PC-9 (cell line): ENCODE measurements around the gene ACOT4. TPM values are rescaled to one million over a fixed set of nuclear protein-coding genes. Genes with fewer than 3 reads are reported as not detected.
"Not testable (repeated sequence)": the region's sequence is repeated elsewhere in the genome, so short reads cannot be mapped to it uniquely, and the experiment has no call there.

Experiments used
- Bru-seq: library from RNA; stranded (reverse); fragments of 400-500 nt; gene quantifications from one replicate; lab custom pipeline; 2021; lab: Mats Ljungman, UMichigan
- BruChase-seq, 2 experiments: library from RNA; stranded (reverse); fragments of 400-500 nt; gene quantifications; one replicate each; lab custom pipeline; 2021; lab: Mats Ljungman, UMichigan
- BruUV-seq: library from RNA; stranded (reverse); fragments of 400-500 nt; replicated peaks from 2 replicates; lab custom pipeline; 2021; lab: Mats Ljungman, UMichigan
- CTCF ChIA-PET: fragments of 300-600 bp; sonication (Branson Sonifier 250); formaldehyde crosslinking; loops from one replicate; lab custom pipeline; 2022; ENCODE audit warnings: antibody characterized with exemption; lab: Charles Lee
- POLR2A ChIA-PET: fragments of 300-600 bp; sonication (Branson Sonifier 250); formaldehyde crosslinking; loops from one replicate; lab custom pipeline; 2022; ENCODE audit warnings: antibody characterized with exemption; ENCODE audit not compliant: unreplicated experiment; lab: Charles Lee
- DNase-seq, 2 experiments: peaks; one replicate each; pipeline versions ENCODE4 v3.0.0 to v3.0.0-alpha.2; 2015 to 2022; ENCODE audit warnings: mixed read lengths in 1 of 2
- H2AFZ ChIP-seq: fragments of 200-600 bp; sonication (generic); 2 replicates; pipeline ENCODE4 v1.8.1; 2017; ENCODE audit warnings: antibody characterized with exemption
- H3F3A ChIP-seq: fragments of 200-600 bp; sonication (generic); 2 replicates; pipeline ENCODE4 v1.8.1; 2017; ENCODE audit warnings: antibody characterized with exemption, mild to moderate bottlenecking, low read depth; ENCODE audit not compliant: insufficient read depth
- H3K27ac ChIP-seq: fragments of 200-600 bp; sonication (generic); 2 replicates; pipeline ENCODE4 v1.6.1; 2016; ENCODE audit warnings: mixed run types
- H3K27me3 ChIP-seq: fragments of 200-600 bp; sonication (generic); 2 replicates; pipeline ENCODE4 v1.6.1; 2016; ENCODE audit warnings: low read depth, mixed run types; ENCODE audit not compliant: insufficient read depth
- H3K36me3 ChIP-seq: fragments of 200-600 bp; sonication (generic); 2 replicates; pipeline ENCODE4 v1.6.1; 2016; ENCODE audit warnings: low read depth, mixed run types
- H3K4me1 ChIP-seq: fragments of 200-600 bp; sonication (generic); replicated peaks from 2 replicates; pipeline ENCODE4 v1.6.1; 2016; ENCODE audit warnings: mixed run types; ENCODE audit not compliant: insufficient read depth
- H3K4me2 ChIP-seq: fragments of 200-600 bp; sonication (generic); 2 replicates; pipeline ENCODE4 v1.6.1; 2017; ENCODE audit warnings: mixed run types
- H3K4me3 ChIP-seq: fragments of 200-600 bp; sonication (generic); 2 replicates; pipeline ENCODE4 v1.6.1; 2016; ENCODE audit warnings: mixed run types
- H3K79me2 ChIP-seq: fragments of 200-600 bp; sonication (generic); 2 replicates; pipeline ENCODE4 v1.6.1; 2017; ENCODE audit warnings: low read depth, mixed run types
- H3K9me2 ChIP-seq: fragments of 200-600 bp; sonication (generic); 2 replicates; pipeline ENCODE4 v1.8.1; 2017; ENCODE audit warnings: mild to moderate bottlenecking; ENCODE audit not compliant: insufficient read depth
- H3K9me3 ChIP-seq: fragments of 200-600 bp; sonication (generic); 2 replicates; pipeline ENCODE4 v1.8.1; 2016; ENCODE audit warnings: low read depth; ENCODE audit not compliant: insufficient read depth
- H4K20me1 ChIP-seq: fragments of 200-600 bp; sonication (generic); 2 replicates; pipeline ENCODE4 v1.8.1; 2017; ENCODE audit not compliant: insufficient read depth
- CTCF ChIP-seq: fragments of 200-600 bp; sonication (generic); conservative IDR thresholded peaks from 2 replicates; pipeline ENCODE4 v1.6.1; 2017; ENCODE audit warnings: mixed run types, antibody characterized with exemption, mild to moderate bottlenecking, moderate library complexity
- EZH2 ChIP-seq: fragments of 200-600 bp; sonication (generic); IDR thresholded peaks from 2 replicates; pipeline ENCODE4 v1.8.0; 2017; ENCODE audit warnings: antibody characterized with exemption, low read depth
- intact Hi-C: fragments of 100-400 bp; cut with micrococcal nuclease; formaldehyde crosslinking; loops from one replicate; pipeline ENCODE4 v1.10.0; 2022; ENCODE audit not compliant: unreplicated experiment
- long read RNA-seq: library from polyadenylated mRNA; stranded (forward); transcript quantifications from one replicate; pipeline ENCODE4 v2.0.0, GENCODE V29; 2022
- total RNA-seq: library from RNA; stranded (reverse); gene quantifications from 2 replicates; pipeline ENCODE4 v1.2.3, GENCODE V29; 2021

ACOT4 gene
- 3.5 and 4.9 TPM in 2 replicates for total RNA-seq
- percentile 38 among the genes with signal in this experiment for Bru-seq, nascent RNA
- BruChase-seq, experiment 1, labeled RNA remaining after a 2-hour chase, result percentile 35 among the genes with signal in this experiment
- BruChase-seq, experiment 2, labeled RNA remaining after a 6-hour chase, result percentile 53 among the genes with signal in this experiment
- long read RNA-seq, transcript ACOT4-201 (3 exons, 2,362 nt), result major isoform, 16 of 16 reads
- long read RNA-seq, partial matches to known transcripts, result 0 of 16 reads
- long read RNA-seq, other reads (novel, unspliced or antisense), result 0 of 16 reads

GRCh38 chr14:73591690-73592449 is at the start of gene ACOT4:
ACOT4 (plus strand) TSS chr14:73591873; CDS start chr14:73591960, 87 bp downstream.
- Histone ChIP-seq H3K9me2 (no peaks in the 10 kb centered on the region), H2AFZ (peak within 1 kb of the TSS; percentile 76), H3K9me3 (no peaks in the 10 kb centered on the region), H3K27ac (no peak within 1 kb of the TSS), H4K20me1 (no peaks in the 10 kb centered on the region), H3K4me2 (peak within 1 kb of the TSS; percentile 75), H3K4me3 (peak within 1 kb of the TSS; percentile 54; the same call in 1 of the 2 replicates), H3K36me3 (no peaks in the 10 kb centered on the region), H3F3A (no peaks in the 10 kb centered on the region), H3K79me2 (no peaks in the 10 kb centered on the region), H3K27me3 (no peaks in the 10 kb centered on the region), H3K4me1 (no peaks in the 10 kb centered on the region)
- TF ChIP-seq CTCF, result no peak
- no peak for TF ChIP-seq EZH2
- BruUV-seq, result no TSS peak
- ChIA-PET POLR2A (no interaction called here), CTCF (no interaction called here)
- intact Hi-C loops, result no loop called here
- DNase-seq, result peak in 1 of 2 experiments; percentile 63

- H3K27ac ChIP-seq, H3F3A ChIP-seq, H3K9me2 ChIP-seq, H3K4me2 ChIP-seq, H3K4me3 ChIP-seq, H3K4me1 ChIP-seq, H3K27me3 ChIP-seq, DNase-seq, H3K36me3 ChIP-seq, intact Hi-C loops, BruUV-seq, POLR2A ChIA-PET, H4K20me1 ChIP-seq, CTCF ChIA-PET, H3K9me3 ChIP-seq, H3K79me2 ChIP-seq, H2AFZ ChIP-seq: not testable (repeated sequence)
Measured at GRCh38 chr14:73542961-73543360, 48.7 kb upstream of the ACOT4 start.

- H3K4me3 ChIP-seq, H3K9me2 ChIP-seq, H3K27ac ChIP-seq, H2AFZ ChIP-seq, H3K27me3 ChIP-seq, H4K20me1 ChIP-seq, H3K79me2 ChIP-seq, intact Hi-C loops, DNase-seq, BruUV-seq, CTCF ChIA-PET, H3K4me1 ChIP-seq, H3K36me3 ChIP-seq, POLR2A ChIA-PET, H3K9me3 ChIP-seq, H3F3A ChIP-seq, H3K4me2 ChIP-seq: not testable (repeated sequence)
Measured at GRCh38 chr14:73545353-73545752, 46.3 kb upstream of the ACOT4 start.

GRCh38 chr14:73549097-73549496 is 42.6 kb upstream of the ACOT4 start:
- H3K4me3 ChIP-seq, H3K4me1 ChIP-seq, intact Hi-C loops, H3K9me3 ChIP-seq, CTCF ChIA-PET, H3K27me3 ChIP-seq, H2AFZ ChIP-seq, DNase-seq, H3F3A ChIP-seq, H3K9me2 ChIP-seq, H3K36me3 ChIP-seq, H3K4me2 ChIP-seq, POLR2A ChIA-PET, H3K27ac ChIP-seq, H4K20me1 ChIP-seq, BruUV-seq, H3K79me2 ChIP-seq: not testable (repeated sequence)

GRCh38 chr14:73549889-73550524 is 41.7 kb upstream of the ACOT4 start:
- H3K4me1 ChIP-seq, H3K9me2 ChIP-seq, H3K27ac ChIP-seq, intact Hi-C loops, H3K9me3 ChIP-seq, H3K4me2 ChIP-seq, POLR2A ChIA-PET, H3K36me3 ChIP-seq, H3K27me3 ChIP-seq, H3F3A ChIP-seq, H3K79me2 ChIP-seq, H2AFZ ChIP-seq, H4K20me1 ChIP-seq, BruUV-seq, DNase-seq, H3K4me3 ChIP-seq, CTCF ChIA-PET: not testable (repeated sequence)
